ENCODE results near the gene STOML3.

DNA sequence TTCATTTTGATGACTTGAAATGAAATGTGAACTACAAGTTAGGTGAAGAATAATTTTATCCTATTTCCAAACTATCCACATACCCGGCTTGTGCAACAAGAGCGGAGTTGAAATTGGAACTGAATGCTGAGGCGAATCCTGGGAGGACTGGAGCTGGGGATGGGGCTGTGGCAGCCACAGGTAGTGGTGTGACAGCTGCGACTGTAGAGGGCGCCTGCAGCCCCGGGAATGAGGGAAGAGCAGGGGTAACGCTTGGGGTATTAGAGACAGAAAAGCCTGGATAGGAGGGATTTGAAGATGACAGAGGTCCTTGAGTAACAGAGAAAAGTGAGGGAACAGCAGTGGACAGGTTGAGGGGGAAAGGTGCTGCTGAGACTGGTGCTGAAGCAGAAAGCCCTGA lies 22.0 kb upstream of the STOML3 start:
- TF ChIP-seq POLR2A (IDR thresholded peaks at IDR 0.05; ENCODE audit: low read depth, low read length) (no peak), POLR2AphosphoS5 (IDR thresholded peaks at IDR 0.05; ENCODE audit: low read depth, low read length) (no peak)

All from GM12892 (cell line).